Natural killer cell (primary cell): Measurements from ENCODE around the gene ACOT12. TPM values are rescaled to one million over a fixed set of nuclear protein-coding genes. Genes with fewer than 3 reads are reported as not detected.

ENCODE experiments used
- ATAC-seq, 3 donors: fragments of 150-1000 bp in 2 of 3; fragments of 200-7000 bp in 1 of 3; cut with Tn5 transposase; 1 replicate in 1 of 3; 2 replicates in 2 of 3; pipeline ENCODE4 v1.10.0; 2021; ENCODE audit warnings: mild to moderate bottlenecking in 2 of 3, moderate library complexity in 2 of 3
- DNase-seq, 2 donors: peaks; one replicate each; pipeline versions ENCODE4 v3.0.0 to v3.0.0-alpha.2; 2013 to 2021; ENCODE audit warnings: mixed read lengths in 1 of 2
- H3K27ac ChIP-seq: one replicate; pipeline ENCODE4 v1.5.1; 2013; ENCODE audit warnings: mild to moderate bottlenecking, low read length
- H3K27me3 ChIP-seq: one replicate; pipeline ENCODE4 v1.6.1; 2013; ENCODE audit warnings: low read length; ENCODE audit not compliant: control insufficient read depth, insufficient read depth
- H3K36me3 ChIP-seq: one replicate; pipeline ENCODE4 v1.6.1; 2013; ENCODE audit warnings: low read length; ENCODE audit not compliant: control insufficient read depth, insufficient read depth
- H3K4me1 ChIP-seq: one replicate; pipeline ENCODE4 v1.6.1; 2013; ENCODE audit warnings: low read length; ENCODE audit not compliant: control insufficient read depth, insufficient read depth
- H3K4me3 ChIP-seq: one replicate; pipeline ENCODE4 v1.5.1; 2013; ENCODE audit warnings: low read length
- H3K9me3 ChIP-seq: one replicate; pipeline ENCODE4 v1.6.1; 2013; ENCODE audit warnings: low read length; ENCODE audit not compliant: control insufficient read depth, insufficient read depth
- H3K27ac Mint-ChIP-seq, 2 donors: one replicate each; pipeline ENCODE4 v1.8.0; 2022; ENCODE audit warnings: mild to moderate bottlenecking in 2 of 2, mixed read lengths in 2 of 2, moderate library complexity in 1 of 2
- H3K27me3 Mint-ChIP-seq, 2 donors: one replicate each; pipeline ENCODE4 v1.8.0; 2022; ENCODE audit warnings: low read depth in 2 of 2, mixed read lengths in 2 of 2
- H3K36me3 Mint-ChIP-seq: one replicate; pipeline ENCODE4 v1.8.0; 2022; ENCODE audit warnings: mixed read lengths
- H3K4me1 Mint-ChIP-seq, 2 donors: one replicate each; pipeline ENCODE4 v1.8.0; 2022; ENCODE audit warnings: mixed read lengths in 2 of 2
- H3K4me3 Mint-ChIP-seq: one replicate; pipeline ENCODE4 v1.8.0; 2022; ENCODE audit warnings: mild to moderate bottlenecking, moderate library complexity, mixed read lengths
- H3K9me3 Mint-ChIP-seq, 2 donors: one replicate each; pipeline ENCODE4 v1.8.0; 2022; ENCODE audit warnings: mixed read lengths in 2 of 2
- WGBS: methylation state at CpG from one replicate; pipeline ENCODE4 v1.1.7; 2013; ENCODE audit warnings: missing lambda C conversion rate; ENCODE audit not compliant: insufficient coverage; 5-methylcytosine and 5-hydroxymethylcytosine counted together
- intact Hi-C: fragments of 100-400 bp; cut with micrococcal nuclease; formaldehyde crosslinking; loops from one replicate; pipeline ENCODE4 v1.14.2; 2022
- total RNA-seq, 4 donors: library from RNA; stranded (reverse); fragments of 120-200 nt in 1 of 4; gene quantifications; one replicate each; pipeline versions ENCODE4 v1.2.3 to v1.2.4, GENCODE V29; 2013 to 2022
- TF ChIP-seq, protein P1 (sequence below): fragments of 200-600 bp; IDR thresholded peaks from one replicate; pipeline ENCODE4 v1.8.0; 2022; ENCODE audit warnings: antibody characterized with exemption

ACOT12 gene
- total RNA-seq, 3 donors from 2014 or later (not counting 1 experiment from before 2014, with no cell fraction given): not detected

DNA sequence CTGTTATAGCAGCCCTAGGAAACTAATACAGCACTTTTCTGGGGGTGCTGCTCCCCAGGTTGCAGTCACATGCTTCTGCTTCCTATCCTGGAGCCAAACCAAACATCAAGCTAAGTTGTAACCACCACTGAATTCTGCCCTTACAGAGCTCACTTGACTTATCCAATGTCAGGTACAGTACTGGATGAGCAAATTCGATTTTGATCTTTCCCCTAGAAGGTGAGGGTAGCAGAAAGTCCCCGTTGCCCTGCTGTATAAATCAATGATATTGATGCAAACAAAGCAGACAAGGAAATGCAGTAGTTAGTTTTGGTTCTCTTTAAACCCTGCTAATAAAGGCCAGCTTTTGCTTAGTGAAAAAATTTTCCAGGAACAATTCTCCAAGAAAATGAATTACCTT is 56.1 kb downstream of the ACOT12 start:
- ATAC-seq (no peak), DNase-seq (no peak)
- Mint-ChIP-seq H3K27ac (no peak overlapping the region), H3K9me3 (peaks cover 0 to 2% of the 10 kb centered on the region in 2 donors), H3K4me1 (no peaks in the 10 kb centered on the region), H3K27me3 (peaks cover 0 to 5% of the 10 kb centered on the region in 2 donors), H3K4me3 (no peak overlapping the region), H3K36me3 (no peaks in the 10 kb centered on the region)
- H3K36me3 ChIP-seq: no peaks in the 10 kb centered on the region
- H3K27me3 ChIP-seq: no peaks in the 10 kb centered on the region
- TF ChIP-seq, protein P1, sequence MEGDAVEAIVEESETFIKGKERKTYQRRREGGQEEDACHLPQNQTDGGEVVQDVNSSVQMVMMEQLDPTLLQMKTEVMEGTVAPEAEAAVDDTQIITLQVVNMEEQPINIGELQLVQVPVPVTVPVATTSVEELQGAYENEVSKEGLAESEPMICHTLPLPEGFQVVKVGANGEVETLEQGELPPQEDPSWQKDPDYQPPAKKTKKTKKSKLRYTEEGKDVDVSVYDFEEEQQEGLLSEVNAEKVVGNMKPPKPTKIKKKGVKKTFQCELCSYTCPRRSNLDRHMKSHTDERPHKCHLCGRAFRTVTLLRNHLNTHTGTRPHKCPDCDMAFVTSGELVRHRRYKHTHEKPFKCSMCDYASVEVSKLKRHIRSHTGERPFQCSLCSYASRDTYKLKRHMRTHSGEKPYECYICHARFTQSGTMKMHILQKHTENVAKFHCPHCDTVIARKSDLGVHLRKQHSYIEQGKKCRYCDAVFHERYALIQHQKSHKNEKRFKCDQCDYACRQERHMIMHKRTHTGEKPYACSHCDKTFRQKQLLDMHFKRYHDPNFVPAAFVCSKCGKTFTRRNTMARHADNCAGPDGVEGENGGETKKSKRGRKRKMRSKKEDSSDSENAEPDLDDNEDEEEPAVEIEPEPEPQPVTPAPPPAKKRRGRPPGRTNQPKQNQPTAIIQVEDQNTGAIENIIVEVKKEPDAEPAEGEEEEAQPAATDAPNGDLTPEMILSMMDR: no peak
- intact Hi-C loops: no loop called here
- no peak overlapping the region for H3K4me3 ChIP-seq
- H3K27ac ChIP-seq: no peak overlapping the region
- WGBS: 74% methylated on average over 2 of the region's 2 CpGs
- no peaks in the 10 kb centered on the region for H3K4me1 ChIP-seq
- H3K9me3 ChIP-seq: no peaks in the 10 kb centered on the region

DNA sequence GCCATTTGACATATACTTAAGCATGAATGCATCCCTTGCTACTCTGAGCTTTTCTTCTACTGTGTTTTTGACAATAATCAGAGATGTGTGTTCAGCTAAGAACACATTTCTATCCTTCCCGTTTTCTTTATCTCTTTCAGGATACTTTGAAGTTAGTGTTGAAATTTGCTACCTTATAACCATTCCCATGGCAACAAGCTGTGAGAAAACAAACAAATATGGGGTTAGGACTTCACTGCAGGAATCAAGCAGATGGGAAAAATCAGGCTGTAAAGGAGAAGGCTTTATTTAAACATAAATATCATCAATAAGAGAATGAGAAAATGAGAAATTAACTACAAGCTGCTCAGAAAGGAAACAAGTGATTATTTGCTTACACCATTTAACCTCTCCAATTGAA is 57.4 kb downstream of the ACOT12 start:
- ATAC-seq (no peak), DNase-seq (no peak)
- no peak overlapping the region for H3K27ac ChIP-seq
- H3K9me3 Mint-ChIP-seq: peaks cover 0 to 2% of the 10 kb centered on the region in 2 donors
- H3K9me3 ChIP-seq: no peaks in the 10 kb centered on the region
- no peaks in the 10 kb centered on the region for H3K27me3 ChIP-seq
- no peaks in the 10 kb centered on the region for H3K36me3 Mint-ChIP-seq
- intact Hi-C loops: no loop called here
- WGBS: no CpG with 5 or more reads among the region's 1 CpG
- no peaks in the 10 kb centered on the region for H3K36me3 ChIP-seq
- H3K4me1 Mint-ChIP-seq: no peaks in the 10 kb centered on the region
- H3K27me3 Mint-ChIP-seq: peaks cover 0 to 7% of the 10 kb centered on the region in 2 donors
- no peak overlapping the region for H3K4me3 Mint-ChIP-seq
- no peak overlapping the region for H3K4me3 ChIP-seq
- H3K4me1 ChIP-seq: no peaks in the 10 kb centered on the region
- no peak overlapping the region for H3K27ac Mint-ChIP-seq
- TF ChIP-seq, protein P1: no peak

DNA sequence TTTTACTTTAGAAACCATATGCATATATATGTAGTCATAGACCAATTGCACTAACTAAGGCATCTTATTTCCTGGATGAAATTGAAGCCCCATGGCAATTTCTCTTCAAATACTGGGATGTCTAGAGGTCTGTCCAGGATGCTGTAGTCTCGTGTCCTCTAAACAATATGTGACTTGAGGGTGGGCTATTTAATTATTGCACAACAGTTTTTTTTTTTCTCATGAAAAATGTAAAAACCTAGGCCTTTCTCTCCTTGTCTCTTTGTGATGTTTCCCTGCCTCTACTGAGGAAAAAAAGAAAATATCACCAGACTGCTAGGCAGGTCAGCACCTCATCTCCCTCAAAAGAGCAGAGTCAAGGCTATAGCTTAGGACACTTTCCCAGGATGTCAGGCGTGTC is 58.0 kb downstream of the ACOT12 start:
- H3K4me1 ChIP-seq: no peaks in the 10 kb centered on the region
- Mint-ChIP-seq H3K36me3 (no peaks in the 10 kb centered on the region), H3K4me1 (no peaks in the 10 kb centered on the region), H3K4me3 (no peak overlapping the region), H3K9me3 (peaks cover 0 to 2% of the 10 kb centered on the region in 2 donors), H3K27ac (no peak overlapping the region), H3K27me3 (peaks cover 0 to 7% of the 10 kb centered on the region in 2 donors)
- H3K9me3 ChIP-seq: no peaks in the 10 kb centered on the region
- no peak overlapping the region for H3K4me3 ChIP-seq
- no peak for DNase-seq
- H3K36me3 ChIP-seq: no peaks in the 10 kb centered on the region
- no peaks in the 10 kb centered on the region for H3K27me3 ChIP-seq
- intact Hi-C loops: no loop called here
- WGBS: 86% methylated on average over 1 of the region's 2 CpGs
- ATAC-seq: no peak
- H3K27ac ChIP-seq: no peak overlapping the region
- TF ChIP-seq, protein P1: no peak

DNA sequence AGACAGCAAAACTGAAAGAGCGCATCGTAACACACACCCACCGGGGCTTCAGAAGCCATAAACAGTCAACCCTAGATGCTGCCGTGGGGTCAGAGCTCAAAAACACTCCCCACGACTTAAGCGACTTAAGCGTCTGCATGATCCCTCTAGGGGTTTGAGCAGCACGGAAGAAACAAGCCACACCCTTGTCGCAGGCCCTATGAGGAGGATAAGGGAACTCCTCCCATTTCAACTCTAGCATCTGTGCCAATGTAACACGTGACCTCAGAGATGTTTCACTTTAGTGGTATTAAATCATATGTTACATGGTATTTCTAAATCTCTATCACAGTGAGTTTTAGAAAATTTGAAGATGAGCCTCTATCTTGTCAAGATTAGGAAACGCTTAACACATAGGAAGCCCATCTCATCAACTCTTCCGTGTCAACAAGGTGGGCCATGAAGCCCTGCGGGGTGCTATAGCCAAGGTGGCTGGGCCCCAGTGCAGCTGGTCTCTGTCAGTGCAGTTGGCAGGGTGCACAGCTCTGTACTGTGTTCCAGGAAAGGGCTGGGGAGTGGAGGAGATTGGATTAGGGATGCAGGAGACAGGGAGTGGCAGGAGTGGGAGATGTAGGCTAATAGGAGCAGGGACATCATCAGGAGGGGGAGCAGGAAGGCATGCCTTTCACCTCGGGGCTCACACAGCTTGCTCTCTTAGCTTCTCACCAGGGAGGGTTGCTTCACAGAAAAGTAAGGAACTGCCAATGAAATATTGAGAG is 59.5 kb downstream of the ACOT12 start:
- peak in 1 of 2 donors; percentile 3 for DNase-seq

More for the DNA sequence above, 59.5 kb downstream of the ACOT12 start:
- Histone ChIP-seq H3K36me3 (no peaks in the 10 kb centered on the region), H3K4me1 (no peaks in the 10 kb centered on the region), H3K4me3 (no peak overlapping the region), H3K9me3 (no peaks in the 10 kb centered on the region), H3K27ac (no peak overlapping the region), H3K27me3 (no peaks in the 10 kb centered on the region)
- intact Hi-C loops: no loop called here
- no peaks in the 10 kb centered on the region for H3K4me1 Mint-ChIP-seq
- H3K27ac Mint-ChIP-seq: no peak overlapping the region
- peaks cover 0 to 7% of the 10 kb centered on the region in 2 donors for H3K27me3 Mint-ChIP-seq
- WGBS: 91% methylated on average over 13 of the region's 14 CpGs
- H3K4me3 Mint-ChIP-seq: no peak overlapping the region
- H3K36me3 Mint-ChIP-seq: no peaks in the 10 kb centered on the region
- TF ChIP-seq, protein P1: no peak
- H3K9me3 Mint-ChIP-seq: peaks cover 0 to 2% of the 10 kb centered on the region in 2 donors
- ATAC-seq: no peak
